Measurements from ENCODE around the gene USP24.

- TF ChIP-seq CTCF (conservative IDR thresholded peaks at IDR 0.05; ENCODE audit: low read depth, low read length) (no peak), EZH2 (IDR thresholded peaks at IDR 0.05; ENCODE audit: borderline replicate concordance, low read depth, low read length, poor library complexity, severe bottlenecking) (no peak)
These were observed 80.9 kb downstream of the USP24 start for GRCh38 chr1:55134152-55134808.
